Left forelimb (tissue), 1 donor: ENCODE data around the gene AMY2B.
"Not testable (repeated sequence)": the region's sequence is repeated elsewhere in the genome, so short reads cannot be mapped to it uniquely, and the experiment has no call there.

Source experiments
- DNase-seq: peaks from one replicate; pipeline ENCODE4 v3.0.0-alpha.2; 2018; ENCODE audit warnings: low spot score

AMY2B gene

DNA sequence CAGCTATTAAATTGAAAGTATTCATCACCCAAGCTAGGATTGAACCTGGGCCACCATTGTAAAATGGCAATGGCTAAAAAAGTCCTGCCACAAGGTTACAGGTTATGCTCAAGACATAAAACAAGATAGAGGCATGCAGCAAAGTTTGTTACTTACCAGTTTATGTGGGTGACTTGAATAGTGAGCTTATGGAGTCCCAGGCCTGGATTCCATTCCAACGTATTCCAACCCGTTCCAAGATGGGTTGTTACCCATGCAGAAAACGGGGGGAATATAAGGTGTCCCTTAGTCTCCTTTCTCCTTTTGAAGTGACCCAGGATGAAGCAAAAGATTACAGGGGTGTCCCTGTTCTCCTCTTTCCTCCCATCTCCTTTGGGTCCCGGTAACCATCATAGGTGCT, 56.0 kb downstream of the AMY2B start:
- not testable (repeated sequence) for DNase-seq
